H1 (cell line): ENCODE data around the gene TUBGCP2. TPM values are rescaled to one million over a fixed set of nuclear protein-coding genes. Genes with fewer than 3 reads are reported as not detected.
A peak's percentile ranks its signal among the peaks of the same experiment; 100 is the strongest.

Experiments
- CTCF ChIA-PET: fragments of 300-600 bp; sonication (Branson Sonifier 250); formaldehyde crosslinking; loops from one replicate; lab custom pipeline; 2021; ENCODE audit not compliant: partially characterized antibody; lab: Charles Lee
- POLR2A ChIA-PET: fragments of 300-600 bp; sonication (Branson Sonifier 250); formaldehyde crosslinking; loops from one replicate; lab custom pipeline; 2021; ENCODE audit warnings: inconsistent platforms; ENCODE audit not compliant: partially characterized antibody; lab: Charles Lee
- DNase-seq, 2 experiments: peaks; one replicate each; pipeline versions ENCODE4 v3.0.0 to v3.0.0-alpha.2; 2010 to 2022; ENCODE audit warnings: low spot score in 2 of 2, low read depth in 1 of 2, mixed read lengths in 1 of 2
- FAIRE-seq: peaks from 2 replicates; lab custom pipeline; 2011; peaks lifted over from hg19 to GRCh38; lab: Jason Lieb, UNC
- H2AFZ ChIP-seq: 2 replicates; pipeline ENCODE4 v1.8.1; 2012; ENCODE audit warnings: low read length, inconsistent platforms
- H2AK5ac ChIP-seq: 2 replicates; pipeline ENCODE4 v1.6.1; 2013; ENCODE audit warnings: low read depth, low read length
- H2BK120ac ChIP-seq: replicated peaks from 2 replicates; pipeline ENCODE3; 2013; ENCODE audit warnings: low read depth, low read length, inconsistent platforms
- H2BK12ac ChIP-seq: 2 replicates; pipeline ENCODE4 v1.6.1; 2013; ENCODE audit warnings: low read depth, low read length
- H2BK15ac ChIP-seq: 2 replicates; pipeline ENCODE4 v1.6.1; 2013; ENCODE audit warnings: low read length
- H2BK20ac ChIP-seq: 2 replicates; pipeline ENCODE4 v1.6.1; 2013; ENCODE audit warnings: low read length
- H2BK5ac ChIP-seq: 2 replicates; pipeline ENCODE4 v1.6.1; 2013; ENCODE audit warnings: low read depth, low read length
- H3K14ac ChIP-seq: 2 replicates; pipeline ENCODE4 v1.6.1; 2013; ENCODE audit warnings: inconsistent platforms; ENCODE audit not compliant: insufficient read length
- H3K18ac ChIP-seq: 2 replicates; pipeline ENCODE4 v1.6.1; 2013; ENCODE audit warnings: low read length; ENCODE audit errors: extremely low read depth
- H3K23ac ChIP-seq: 2 replicates; pipeline ENCODE4 v1.6.1; 2013; ENCODE audit warnings: inconsistent platforms; ENCODE audit not compliant: insufficient read length
- H3K23me2 ChIP-seq: 2 replicates; pipeline ENCODE4 v1.6.1; 2013; ENCODE audit warnings: low read depth, low read length
- H3K27ac ChIP-seq: 2 replicates; pipeline ENCODE4 v1.6.1; 2011; ENCODE audit warnings: low read depth, low read length, inconsistent platforms
- H3K27me3 ChIP-seq, 4 experiments: replicated peaks in 1 of 4; 1 replicate in 1 of 4; 2 replicates in 3 of 4; pipeline versions ENCODE4 v1.6.1 to v1.8.1; 2011 to 2013; ENCODE audit warnings: low read length in 3 of 4, mild to moderate bottlenecking in 3 of 4, inconsistent platforms in 2 of 4, mixed read lengths in 2 of 4, moderate library complexity in 1 of 4; ENCODE audit not compliant: control insufficient read depth in 3 of 4, insufficient read depth in 3 of 4; ENCODE audit errors: extremely low read depth in 1 of 4
- H3K36me3 ChIP-seq, 4 experiments: 2 replicates each; pipeline versions ENCODE4 v1.6.1 to v1.8.1; 2011 to 2013; ENCODE audit warnings: mild to moderate bottlenecking in 4 of 4, low read length in 3 of 4, moderate library complexity in 2 of 4, control low read depth in 1 of 4, inconsistent platforms in 1 of 4; ENCODE audit not compliant: insufficient read depth in 4 of 4, control insufficient read depth in 2 of 4
- H3K4ac ChIP-seq: replicated peaks from 2 replicates; pipeline ENCODE3; 2013; ENCODE audit warnings: low read length, low read depth, mixed read lengths, inconsistent platforms; ENCODE audit not compliant: insufficient read length
- H3K4me1 ChIP-seq, 4 experiments: replicated peaks in 1 of 4; 1 replicate in 1 of 4; 2 replicates in 3 of 4; pipeline versions ENCODE4 v1.6.1 to v1.8.1; 2011 to 2013; ENCODE audit warnings: low read length in 3 of 4, inconsistent platforms in 2 of 4, mixed read lengths in 1 of 4; ENCODE audit not compliant: insufficient read depth in 4 of 4, control insufficient read depth in 3 of 4
- H3K4me2 ChIP-seq, 2 experiments: 2 replicates each; pipeline versions ENCODE4 v1.6.1 to v1.8.1; 2011 to 2013; ENCODE audit warnings: low read depth in 2 of 2, low read length in 2 of 2, control low read depth in 1 of 2, inconsistent platforms in 1 of 2, mild to moderate bottlenecking in 1 of 2; ENCODE audit not compliant: insufficient read depth in 1 of 2
- H3K4me3 ChIP-seq, 4 experiments: fragments of 200-600, 300-600 bp in 1 of 4; sonication (generic), shearing (Covaris generic), sonication (Bioruptor Twin) in 1 of 4; 2 replicates each; pipeline versions ENCODE4 v1.5.1 to v1.8.1; 2011 to 2016; ENCODE audit warnings: low read length in 4 of 4, low read depth in 3 of 4, control low read depth in 2 of 4, inconsistent platforms in 2 of 4, mild to moderate bottlenecking in 2 of 4, mixed read lengths in 1 of 4, moderate library complexity in 1 of 4; ENCODE audit not compliant: insufficient read depth in 2 of 4; ENCODE audit errors: extremely low read depth in 1 of 4
- H3K56ac ChIP-seq: replicated peaks from 2 replicates; pipeline ENCODE3; 2013; ENCODE audit warnings: low read depth, mild to moderate bottlenecking, mixed read lengths, low read length, inconsistent platforms; ENCODE audit not compliant: insufficient read length
- H3K79me1 ChIP-seq: 2 replicates; pipeline ENCODE4 v1.6.1; 2013; ENCODE audit warnings: low read depth, low read length, control low read depth
- H3K79me2 ChIP-seq, 2 experiments: 2 replicates each; pipeline versions ENCODE4 v1.6.1 to v1.8.1; 2012 to 2013; ENCODE audit warnings: low read length in 2 of 2, mild to moderate bottlenecking in 2 of 2, inconsistent platforms in 1 of 2; ENCODE audit not compliant: insufficient read depth in 2 of 2, control insufficient read depth in 1 of 2
- H3K9ac ChIP-seq, 4 experiments: replicated peaks in 1 of 4; 1 replicate in 1 of 4; 2 replicates in 3 of 4; pipeline versions ENCODE4 v1.6.1 to v1.8.1; 2011 to 2013; ENCODE audit warnings: low read depth in 3 of 4, low read length in 3 of 4, control low read depth in 2 of 4, mild to moderate bottlenecking in 2 of 4, moderate library complexity in 2 of 4, inconsistent platforms in 1 of 4; ENCODE audit errors: extremely low read depth in 1 of 4
- H3K9me3 ChIP-seq, 2 experiments: 2 replicates each; pipeline versions ENCODE4 v1.6.1 to v1.8.1; 2012 to 2013; ENCODE audit warnings: mild to moderate bottlenecking in 2 of 2, moderate library complexity in 2 of 2, control low read depth in 1 of 2, inconsistent platforms in 1 of 2, low read depth in 1 of 2, low read length in 1 of 2, mixed read lengths in 1 of 2; ENCODE audit not compliant: insufficient read depth in 2 of 2
- H4K20me1 ChIP-seq, 2 experiments: replicated peaks in 1 of 2; 2 replicates each; pipeline versions ENCODE3 to v1.8.1; 2011 to 2013; ENCODE audit warnings: inconsistent platforms in 2 of 2, low read length in 2 of 2, mild to moderate bottlenecking in 1 of 2; ENCODE audit not compliant: insufficient read depth in 2 of 2, control insufficient read depth in 1 of 2
- H4K5ac ChIP-seq: 2 replicates; pipeline ENCODE4 v1.6.1; 2013; ENCODE audit warnings: low read length, low read depth, mixed read lengths, inconsistent platforms; ENCODE audit not compliant: insufficient read length
- H4K8ac ChIP-seq: 2 replicates; pipeline ENCODE4 v1.8.0; 2013; ENCODE audit warnings: mild to moderate bottlenecking, moderate library complexity, low read length, inconsistent platforms; ENCODE audit not compliant: insufficient read depth; ENCODE audit errors: extremely low read depth
- H4K91ac ChIP-seq: replicated peaks from 2 replicates; pipeline ENCODE3; 2013; ENCODE audit warnings: low read length, mixed read lengths, inconsistent platforms; ENCODE audit not compliant: insufficient read length
- BACH1 ChIP-seq: IDR thresholded peaks from 2 replicates; pipeline ENCODE4 v1.6.1; 2012; ENCODE audit warnings: low read length, improper control_type of control experiment
- BCL11A ChIP-seq, 2 experiments: IDR thresholded peaks; one replicate each; pipeline ENCODE4 v1.6.1; 2011; ENCODE audit warnings: low read depth in 2 of 2, low read length in 2 of 2, mild to moderate bottlenecking in 2 of 2
- CBX5 ChIP-seq: fragments of 300-800, 300-1000 bp; sonication (generic); IDR thresholded peaks from 2 replicates; pipeline ENCODE4 v1.7.1; 2016; ENCODE audit warnings: antibody characterized with exemption, low read length, low read depth
- CHD1 ChIP-seq: IDR thresholded peaks from 2 replicates; pipeline ENCODE4 v1.6.1; 2012; ENCODE audit warnings: low read depth, low read length, improper control_type of control experiment
- EP300 ChIP-seq, 2 experiments: IDR thresholded peaks; 1 replicate in 1 of 2; 2 replicates in 1 of 2; pipeline ENCODE4 v1.6.1; 2011 to 2012; ENCODE audit warnings: low read depth in 2 of 2, low read length in 2 of 2, mild to moderate bottlenecking in 2 of 2, borderline replicate concordance in 1 of 2, inconsistent platforms in 1 of 2, moderate library complexity in 1 of 2
- FOSL1 ChIP-seq: IDR thresholded peaks from 2 replicates; pipeline ENCODE4 v1.6.1; 2011; ENCODE audit warnings: mild to moderate bottlenecking, low read depth, low read length, moderate library complexity; ENCODE audit not compliant: insufficient read depth
- POLR2AphosphoS5 ChIP-seq: IDR thresholded peaks from 2 replicates; pipeline ENCODE4 v1.6.1; 2011; ENCODE audit warnings: low read depth, low read length
- POU5F1 ChIP-seq: IDR thresholded peaks from 2 replicates; pipeline ENCODE4 v1.6.1; 2011; ENCODE audit warnings: low read depth, mild to moderate bottlenecking, low read length, moderate library complexity
- SIN3A ChIP-seq, 2 experiments: IDR thresholded peaks in 1 of 2; conservative IDR thresholded peaks in 1 of 2; 2 replicates each; pipeline ENCODE4 v1.6.1; 2011 to 2012; ENCODE audit warnings: low read length in 2 of 2, improper control_type of control experiment in 1 of 2, low read depth in 1 of 2, mild to moderate bottlenecking in 1 of 2
- SP1 ChIP-seq: IDR thresholded peaks from 2 replicates; pipeline ENCODE4 v1.6.1; 2011; ENCODE audit warnings: low read depth, low read length
- SRF ChIP-seq: IDR thresholded peaks from 2 replicates; pipeline ENCODE4 v1.6.1; 2011; ENCODE audit warnings: mild to moderate bottlenecking, low read depth, low read length, moderate library complexity
- TAF1 ChIP-seq: IDR thresholded peaks from 2 replicates; pipeline ENCODE4 v1.6.1; 2011; ENCODE audit warnings: mild to moderate bottlenecking, low read depth, low read length
- WGBS, 2 experiments: shearing (Covaris generic) in 1 of 2; methylation state at CpG; one replicate each; pipeline versions ENCODE4 v1.1.6 to v1.1.7; 2013 to 2015; ENCODE audit warnings: low lambda C conversion rate in 2 of 2, mixed read lengths in 2 of 2, inconsistent platforms in 1 of 2, low coverage in 1 of 2, missing lambda C conversion rate in 1 of 2; ENCODE audit not compliant: insufficient replicate concordance in 2 of 2, insufficient coverage in 1 of 2, insufficient read length in 1 of 2; ENCODE audit errors: extremely low coverage in 1 of 2, missing lambda C conversion rate in 1 of 2; 5-methylcytosine and 5-hydroxymethylcytosine counted together
- polyA plus RNA-seq, 7 experiments: library from polyadenylated mRNA; depleted of rRNA in 3 of 7; stranded (reverse) in 5 of 7; unstranded in 2 of 7; fragments of >200 nt in 5 of 7; fragments of 200-250 nt in 2 of 7; gene quantifications; 1 replicate in 5 of 7; 2 replicates in 1 of 7; 4 replicates in 1 of 7; pipeline versions ENCODE4 v1.2.1 to v1.2.3, GENCODE V29; 2011 to 2013; ENCODE audit warnings: missing spikeins in 2 of 7, mixed read lengths in 2 of 7
- total RNA-seq: library from RNA; stranded (reverse); fragmentation: NEBNext Ultra II Directional; extraction: Animal tissue kit (Norgen Biotek cat#: 25700); gene quantifications from 2 replicates; pipeline ENCODE4 v1.2.1, GENCODE V29; 2021

TUBGCP2 gene
- total and polyA plus RNA-seq, 2 of the 8 experiments (the other 6 are each of a cell fraction or from before 2014, with no cell fraction given), result 34.9 to 51.9 TPM

GRCh38 chr10:133231244-133231945, 77.3 kb downstream of the TUBGCP2 start:
- peak overlapping the region; percentile 69 to 91 for H3K4me2 ChIP-seq
- no peak for TF ChIP-seq SP1
- TF ChIP-seq POU5F1, result no peak
- TF ChIP-seq CBX5, result no peak
- TF ChIP-seq FOSL1, result no peak
- no peak for TF ChIP-seq BCL11A (IDR thresholded peaks at IDR 0.05; ENCODE audit: low read depth in 2 of 2, low read length in 2 of 2)
- TF ChIP-seq SRF, result no peak
- TF ChIP-seq CHD1, result no peak
- no peak for TF ChIP-seq POLR2AphosphoS5
- no peak for TF ChIP-seq BACH1
- TF ChIP-seq TAF1, result no peak
- TF ChIP-seq SIN3A (conservative IDR thresholded peaks at IDR 0.05 in 1 of 2, IDR thresholded peaks at IDR 0.05 in 1 of 2; ENCODE audit: low read depth in 1 of 2, low read length in 2 of 2), result no peak
- no peak for TF ChIP-seq EP300 (IDR thresholded peaks at IDR 0.05; ENCODE audit: borderline replicate concordance in 1 of 2, low read depth in 2 of 2, low read length in 2 of 2)

More at GRCh38 chr10:133231244-133231945, 77.3 kb downstream of the TUBGCP2 start:
- H3K4ac ChIP-seq, result peak overlapping the region; percentile 54
- H2BK12ac ChIP-seq, result peak overlapping the region; percentile 87; the same call in 1 of the 2 replicates
- peaks cover 0 to 7% (median 3%) of the 10 kb centered on the region in 4 experiments; a peak in 3 of 8 replicates for H3K36me3 ChIP-seq
- DNase-seq (no peak), FAIRE-seq (no peak)
- no peak overlapping the region for H3K23ac ChIP-seq
- H4K8ac ChIP-seq, result no peak overlapping the region; the same call in 1 of the 2 replicates
- H3K9ac ChIP-seq, result no peak overlapping the region
- H4K91ac ChIP-seq, result peak overlapping the region; percentile 72
- H2AFZ ChIP-seq, result no peak overlapping the region
- peak overlapping the region in 2 of 4 experiments; percentile 54 to 63; a peak in 4 of 8 replicates for H3K4me3 ChIP-seq
- H2BK15ac ChIP-seq, result peak overlapping the region; percentile 29; the same call in 1 of the 2 replicates
- POLR2A ChIA-PET, result interaction anchor here (0.9 to 1.4 kb wide), 4 partner anchors 12 to 71 kb away, joined by 3 to 5 read pairs (median 4); no protein-coding TSS in a partner anchor
- peaks cover 29 to 47% (median 44%) of the 10 kb centered on the region in 4 experiments for H3K27me3 ChIP-seq
- no peak overlapping the region; the same call in 1 of the 2 replicates for H2BK20ac ChIP-seq
- no peaks in the 10 kb centered on the region; the same call in 1 of the 2 replicates for H3K79me1 ChIP-seq
- H2AK5ac ChIP-seq, result peak overlapping the region; percentile 75; the same call in 1 of the 2 replicates
- H3K18ac ChIP-seq, result peak overlapping the region; percentile 97
- peak overlapping the region; percentile 87; the same call in 1 of the 2 replicates for H2BK5ac ChIP-seq
- H3K14ac ChIP-seq, result no peak overlapping the region
- no peak overlapping the region for H3K56ac ChIP-seq
- H3K4me1 ChIP-seq, result peaks cover 0 to 31% (median 15%) of the 10 kb centered on the region in 4 experiments; a peak in 6 of 7 replicates
- H3K27ac ChIP-seq, result no peak overlapping the region
- peaks cover 10% of the 10 kb centered on the region; the same call in 1 of the 2 replicates for H3K23me2 ChIP-seq
- peak overlapping the region; percentile 7 for H4K5ac ChIP-seq
- H2BK120ac ChIP-seq, result peak overlapping the region; percentile 47
- peaks cover 0 to 8% of the 10 kb centered on the region in 2 experiments; a peak in 1 of 4 replicates for H3K9me3 ChIP-seq
- 74% methylated on average over 32 of the region's 44 CpGs; no CpG with 5 or more reads in 1 of the 2 experiments for WGBS, 2 experiments
- H4K20me1 ChIP-seq, result no peaks in the 10 kb centered on the region
- no peaks in the 10 kb centered on the region for H3K79me2 ChIP-seq
- CTCF ChIA-PET, result interaction anchor here (0.8 to 1.3 kb wide), 4 partner anchors 15 to 764 kb away, joined by 3 to 4 read pairs (median 3); no protein-coding TSS in a partner anchor
